Pulmonary artery endothelial cell (primary cell): ENCODE measurements around the gene RIN2. TPM values are rescaled to one million over a fixed set of nuclear protein-coding genes. Genes with fewer than 3 reads are reported as not detected.
"Not testable (repeated sequence)": the region's sequence is repeated elsewhere in the genome, so short reads cannot be mapped to it uniquely, and the experiment has no call there.

ENCODE experiments used
- DNase-seq: peaks from one replicate; pipeline ENCODE4 v3.0.0-alpha.2; 2011; ENCODE audit warnings: low read depth, low spot score
- total RNA-seq: library from RNA; depleted of rRNA; stranded (reverse); fragments of >200 nt; gene quantifications from 2 replicates; pipeline ENCODE4 v1.2.3, GENCODE V29; 2014

RIN2 gene
- total RNA-seq, 1 donor from 2014 or later, result 104 TPM

DNA sequence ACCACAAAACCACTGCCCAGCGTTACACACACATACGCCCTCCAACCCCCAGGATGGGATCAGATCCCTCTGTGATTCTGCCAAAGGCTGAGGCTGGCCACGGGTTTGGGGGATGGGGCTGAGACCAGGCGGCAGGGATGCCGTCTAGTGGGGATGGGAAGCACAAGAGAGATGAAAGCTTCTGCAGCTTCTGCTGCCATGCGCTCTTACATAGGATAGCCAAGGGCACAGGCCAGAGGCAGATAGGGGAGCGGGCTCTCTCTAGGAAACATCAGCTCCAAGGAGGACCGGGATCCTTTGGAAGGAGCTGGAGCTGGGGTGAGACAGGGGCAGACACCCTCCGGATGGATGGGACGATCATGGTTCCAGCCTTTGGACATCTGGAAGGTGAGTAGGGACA, 18.7 kb upstream of the RIN2 start:
- no peak for DNase-seq

GRCh38 chr20:19740512-19740911, 17.5 kb upstream of the RIN2 start:
- DNase-seq, result no peak

DNA sequence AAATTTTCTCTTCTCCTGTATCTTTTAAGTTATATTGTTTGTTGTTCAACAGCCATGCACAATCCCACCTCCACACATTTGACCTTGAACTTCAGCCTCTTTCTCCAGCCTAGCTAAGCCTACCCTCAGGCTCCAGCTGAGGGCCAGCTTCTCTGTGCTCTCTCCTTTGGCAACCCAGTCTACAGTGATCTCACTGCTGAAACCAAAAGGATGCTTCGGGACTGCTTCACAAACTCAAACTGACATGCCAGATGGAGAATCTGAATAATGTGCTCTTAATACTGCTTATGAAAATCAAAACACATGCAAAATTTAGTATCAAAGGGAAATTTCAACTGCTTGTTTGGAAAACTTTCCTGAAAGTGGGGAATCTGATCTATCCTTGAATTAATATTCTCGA, 16.1 kb upstream of the RIN2 start:
- DNase-seq, result no peak

- no peak for DNase-seq
Observed at GRCh38 chr20:19742974-19743639, 15.0 kb upstream of the RIN2 start.

DNA sequence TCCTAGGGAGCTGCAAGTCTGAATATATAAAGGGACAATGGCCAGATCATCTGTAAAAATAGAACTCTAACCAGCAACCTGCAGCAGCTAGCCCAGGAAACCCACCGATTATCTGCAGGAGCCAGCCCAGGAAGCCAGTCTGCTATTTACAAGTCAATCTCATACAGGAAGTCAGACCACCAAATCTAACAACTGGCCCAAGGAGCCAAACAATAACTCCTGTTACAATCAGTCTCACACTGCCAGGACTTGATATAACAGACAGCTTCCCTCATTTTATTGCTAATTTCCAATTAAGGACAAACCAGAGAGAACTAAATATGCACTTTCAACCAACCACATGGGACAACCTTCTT, 14.4 kb upstream of the RIN2 start:
- DNase-seq, result no peak

- DNase-seq, result no peak
Observed at GRCh38 chr20:19745106-19745505, 13.0 kb upstream of the RIN2 start.

DNA sequence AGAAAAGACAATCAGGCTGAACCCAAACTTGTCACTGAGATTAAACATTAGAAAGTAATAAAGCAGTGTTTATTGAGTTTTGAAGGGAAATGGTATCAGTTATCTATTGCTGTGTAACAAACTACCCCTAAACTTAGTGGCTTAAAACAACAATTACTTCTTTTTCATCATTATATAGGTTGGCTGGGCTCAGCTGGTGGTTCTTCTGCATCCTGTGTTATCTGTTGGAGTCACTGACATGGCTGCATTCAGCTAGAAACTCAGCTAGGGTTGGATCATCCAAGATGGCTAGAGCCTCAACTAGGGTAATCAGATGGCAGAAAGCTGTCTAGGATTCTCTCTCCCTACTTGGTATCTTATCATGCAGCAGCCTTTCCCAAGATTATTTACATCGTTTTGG, 12.5 kb upstream of the RIN2 start:
- no peak for DNase-seq

DNA sequence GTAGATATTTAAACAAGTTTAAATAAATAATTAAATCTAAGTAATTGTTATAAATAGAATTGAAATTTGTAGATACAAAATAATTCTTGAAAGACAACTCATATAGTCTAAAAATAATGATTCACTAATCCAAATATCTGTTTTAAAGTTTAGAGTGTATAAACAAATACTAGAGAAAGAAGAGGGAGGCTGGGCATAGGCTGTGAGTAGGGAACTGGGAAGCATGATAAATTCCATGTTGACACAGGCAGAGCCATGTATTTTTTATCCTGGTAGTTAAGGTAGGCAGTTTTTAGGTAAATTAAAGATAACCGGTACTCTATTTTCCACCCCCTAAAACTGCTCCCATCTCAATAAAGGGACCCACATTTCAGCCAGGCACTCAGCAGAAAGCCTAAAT, 11.7 kb upstream of the RIN2 start:
- no peak for DNase-seq

- no peak for DNase-seq
Observed at GRCh38 chr20:19747903-19748302, 10.2 kb upstream of the RIN2 start.

- no peak for DNase-seq
Observed at GRCh38 chr20:19748681-19749080, 9.4 kb upstream of the RIN2 start.

DNA sequence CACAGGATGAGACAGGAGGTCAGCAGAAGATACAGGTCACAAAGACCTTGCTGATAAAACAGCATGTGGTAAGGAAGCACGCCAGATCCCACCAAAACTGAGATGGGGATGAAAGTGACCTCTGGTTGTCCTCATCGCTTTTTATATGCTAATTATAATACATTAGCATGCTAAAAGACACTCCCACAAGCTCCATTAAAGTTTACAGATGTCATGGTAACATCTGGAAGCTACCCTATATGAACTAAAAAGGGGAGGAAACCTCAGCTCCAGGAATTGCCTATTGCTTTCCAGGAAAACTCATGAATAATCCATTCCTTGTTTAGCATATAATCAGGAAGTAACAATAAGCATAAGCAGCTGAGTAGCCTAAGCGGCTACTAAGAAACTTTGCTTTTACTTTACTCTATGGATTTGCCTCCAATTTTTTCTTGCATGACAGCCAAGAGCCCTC, 8.4 kb upstream of the RIN2 start:
- no peak for DNase-seq

GRCh38 chr20:19750101-19750606, 7.9 kb upstream of the RIN2 start:
- no peak for DNase-seq

DNA sequence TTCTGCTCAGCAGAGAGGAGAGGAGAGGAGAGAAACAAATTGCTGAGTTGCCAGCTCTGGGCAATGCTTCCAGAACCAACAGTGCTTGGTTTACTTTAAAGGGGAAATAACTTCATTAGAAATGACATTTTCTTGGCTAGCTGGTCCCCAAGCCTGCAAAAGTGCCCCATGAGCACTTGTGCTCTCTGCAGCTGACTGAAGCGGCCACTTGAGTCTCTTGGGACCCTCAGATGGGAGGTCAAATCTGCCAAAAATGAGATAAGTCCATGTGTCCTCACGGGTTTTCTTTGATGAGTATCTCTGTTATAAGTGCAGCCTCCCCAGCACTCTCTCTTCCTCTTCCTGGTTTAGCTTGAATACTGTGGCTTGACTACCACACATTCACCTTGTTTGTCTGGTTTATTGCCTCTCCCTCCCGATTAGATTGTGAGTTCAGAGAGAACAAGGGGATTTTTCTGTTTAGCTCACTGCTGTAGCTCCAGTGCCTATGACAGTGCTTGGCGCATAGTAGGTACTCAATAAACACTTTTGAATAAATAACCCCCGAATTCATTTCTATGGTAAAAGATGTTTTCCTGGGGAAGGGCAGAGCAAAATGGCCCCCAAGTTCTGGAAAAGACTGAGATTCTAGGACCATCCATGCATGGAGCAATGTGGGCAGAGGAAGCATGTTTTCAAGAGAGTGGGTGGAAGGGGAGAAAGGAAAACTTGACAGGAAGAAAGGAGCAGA, 7.0 kb upstream of the RIN2 start:
- no peak for DNase-seq

- not testable (repeated sequence) for DNase-seq
Observed at GRCh38 chr20:19754201-19754600, 3.9 kb upstream of the RIN2 start.

DNA sequence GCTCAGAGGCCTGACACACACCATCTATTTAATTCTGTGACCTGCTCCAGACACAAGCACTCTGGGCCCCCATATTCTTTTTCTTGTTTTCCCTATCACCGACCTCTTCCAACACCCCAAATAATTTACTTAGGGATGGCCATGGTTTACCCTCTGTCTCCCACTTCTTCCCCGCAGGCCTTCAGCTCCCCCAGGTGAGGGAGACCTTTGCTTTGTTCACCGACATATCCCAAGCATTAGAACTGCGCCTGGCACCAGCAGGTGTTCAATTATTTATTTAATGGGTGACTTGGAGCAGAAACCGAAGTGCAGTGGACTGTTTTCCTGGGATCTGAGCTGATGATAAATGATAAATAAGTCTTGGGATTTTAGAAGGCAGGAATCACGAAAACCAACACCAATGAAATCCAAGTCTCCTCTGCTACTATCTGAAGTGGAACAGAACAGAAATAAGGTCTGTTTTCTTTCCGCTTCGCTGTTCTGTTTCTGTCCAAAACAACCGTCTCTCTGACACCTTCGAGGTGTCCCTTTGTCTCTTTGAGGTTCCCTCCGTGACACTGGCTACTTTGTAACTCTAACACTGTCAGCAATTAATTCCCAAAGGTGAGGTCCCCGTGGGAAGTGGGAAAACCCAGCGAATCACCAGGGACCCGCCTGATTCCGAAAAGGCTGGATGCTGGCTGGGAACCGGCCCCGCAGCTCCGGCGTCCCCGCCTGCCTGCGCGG, 1.1 kb upstream of the RIN2 start:
- DNase-seq, result no peak

GRCh38 chr20:19757487-19758132, 448 bp upstream of the RIN2 start:
- DNase-seq, result peak; percentile 69

DNA sequence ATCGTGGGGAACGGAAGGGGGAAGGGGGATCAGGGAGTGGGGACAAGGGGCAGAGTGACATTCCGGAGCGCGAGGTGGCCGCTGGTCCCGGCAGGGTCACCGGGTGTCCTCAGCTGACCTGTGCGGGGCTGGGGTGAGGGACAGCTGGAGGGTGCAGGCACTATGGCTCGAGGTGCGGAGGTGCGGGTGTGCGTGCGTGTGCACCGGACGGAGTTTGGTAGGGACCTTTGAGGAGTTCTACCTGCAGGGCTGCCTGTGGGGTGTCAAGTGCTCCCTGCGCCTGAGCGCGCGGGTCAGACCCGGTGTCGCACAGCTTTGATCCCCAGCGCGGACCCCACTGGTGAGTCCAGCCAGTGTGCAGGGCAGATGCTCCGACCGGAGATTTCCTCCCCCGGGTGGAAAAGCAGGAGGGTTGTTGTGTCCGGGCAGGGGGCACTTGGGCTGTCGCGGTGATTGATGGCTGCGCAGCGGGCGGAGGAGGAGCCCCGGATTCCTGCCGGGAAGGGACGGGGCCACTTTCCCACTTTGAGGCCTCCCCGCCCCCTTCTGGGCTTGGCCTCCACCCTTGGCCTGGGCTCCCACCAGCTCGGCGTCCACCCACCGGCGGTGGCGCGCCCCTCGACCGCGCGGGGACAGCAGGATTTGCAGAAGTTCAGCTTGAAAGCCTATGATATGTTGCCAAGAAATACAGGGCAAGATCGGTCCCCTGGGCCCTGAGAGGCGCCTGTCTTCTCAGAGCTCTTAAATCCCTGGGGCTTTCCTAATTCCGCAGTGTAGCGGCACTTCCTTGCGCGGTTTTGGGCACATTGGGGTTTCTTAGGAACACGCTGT, 658 bp downstream of the RIN2 start:
- no peak for DNase-seq

GRCh38 chr20:19760371-19760721, 2.3 kb downstream of the RIN2 start:
- no peak for DNase-seq

- DNase-seq, result no peak
Observed at GRCh38 chr20:19761326-19761725, 3.3 kb downstream of the RIN2 start.

- no peak for DNase-seq
Observed at GRCh38 chr20:19761841-19762240, 3.8 kb downstream of the RIN2 start.

GRCh38 chr20:19764207-19764606, 6.1 kb downstream of the RIN2 start:
- DNase-seq, result no peak
